Keratinocyte (primary cell): ENCODE data around the gene RGMA. TPM values are rescaled to one million over a fixed set of nuclear protein-coding genes. Genes with fewer than 3 reads are reported as not detected.
A peak's percentile ranks its signal among the peaks of the same experiment; 100 is the strongest.

Experiments
- DNase-seq: peaks from one replicate; pipeline ENCODE4 v3.0.0-alpha.2; 2011; ENCODE audit warnings: low read depth, missing footprints, low spot score
- FAIRE-seq: peaks from 2 replicates; lab custom pipeline; 2011; peaks lifted over from hg19 to GRCh38; lab: Jason Lieb, UNC
- H2AFZ ChIP-seq: 2 replicates; pipeline ENCODE4 v1.6.0; 2012; ENCODE audit warnings: low read length, control low read depth, inconsistent platforms; ENCODE audit not compliant: control insufficient read depth
- H3K27ac ChIP-seq: 2 replicates; pipeline ENCODE4 v1.5.1; 2011; ENCODE audit warnings: low read length; ENCODE audit not compliant: control insufficient read depth, insufficient read depth
- H3K27me3 ChIP-seq: 3 replicates; pipeline ENCODE4 v1.6.0; 2011; ENCODE audit warnings: low read length; ENCODE audit not compliant: control insufficient read depth, insufficient read depth; ENCODE audit errors: extremely low read depth
- H3K36me3 ChIP-seq, 2 experiments: 2 replicates in 1 of 2; 3 replicates in 1 of 2; pipeline ENCODE4 v1.5.1; 2011; ENCODE audit warnings: low read length in 2 of 2, mild to moderate bottlenecking in 1 of 2; ENCODE audit not compliant: control insufficient read depth in 2 of 2, insufficient read depth in 2 of 2; ENCODE audit errors: extremely low read depth in 1 of 2
- H3K4me1 ChIP-seq: 3 replicates; pipeline ENCODE4 v1.5.1; 2011; ENCODE audit warnings: low read length; ENCODE audit not compliant: control insufficient read depth, insufficient read depth; ENCODE audit errors: extremely low read depth
- H3K4me2 ChIP-seq: 3 replicates; pipeline ENCODE4 v1.6.0; 2011; ENCODE audit warnings: low read depth, low read length; ENCODE audit not compliant: control insufficient read depth, insufficient read depth; ENCODE audit errors: extremely low read depth
- H3K4me3 ChIP-seq, 3 experiments: fragments of 200-600 bp in 1 of 3; sonication (generic) in 1 of 3; 2 replicates in 2 of 3; 3 replicates in 1 of 3; pipeline ENCODE4 v1.5.1; 2011 to 2016; ENCODE audit warnings: low read length in 3 of 3, mild to moderate bottlenecking in 3 of 3, control low read depth in 2 of 3, inconsistent platforms in 1 of 3, low read depth in 1 of 3, mixed read lengths in 1 of 3, mixed run types in 1 of 3, moderate library complexity in 1 of 3; ENCODE audit not compliant: control insufficient read depth in 2 of 3, insufficient read depth in 2 of 3; ENCODE audit errors: extremely low read depth in 1 of 3
- H3K79me2 ChIP-seq: 2 replicates; pipeline ENCODE4 v1.6.0; 2012; ENCODE audit warnings: low read length; ENCODE audit not compliant: control insufficient read depth, insufficient read depth
- H3K9ac ChIP-seq: 3 replicates; pipeline ENCODE4 v1.6.0; 2011; ENCODE audit warnings: low read length; ENCODE audit not compliant: control insufficient read depth, insufficient read depth; ENCODE audit errors: extremely low read depth
- H3K9me1 ChIP-seq: 3 replicates; pipeline ENCODE4 v1.6.0; 2011; ENCODE audit warnings: low read length; ENCODE audit not compliant: control insufficient read depth, insufficient read depth; ENCODE audit errors: extremely low read depth
- H3K9me3 ChIP-seq: 2 replicates; pipeline ENCODE4 v1.5.1; 2012; ENCODE audit warnings: low read depth, low read length; ENCODE audit not compliant: control insufficient read depth
- H4K20me1 ChIP-seq: 3 replicates; pipeline ENCODE4 v1.6.0; 2011; ENCODE audit warnings: low read length; ENCODE audit not compliant: control insufficient read depth, insufficient read depth; ENCODE audit errors: extremely low read depth
- CTCF ChIP-seq, 3 experiments: IDR thresholded peaks in 1 of 3; conservative IDR thresholded peaks in 1 of 3; optimal IDR thresholded peaks in 1 of 3; 2 replicates in 2 of 3; 3 replicates in 1 of 3; pipeline versions ENCODE3 to v1.5.1; 2011; ENCODE audit warnings: low read length in 3 of 3, mild to moderate bottlenecking in 3 of 3, moderate library complexity in 2 of 3, control low read depth in 1 of 3, inconsistent platforms in 1 of 3; ENCODE audit not compliant: insufficient read depth in 2 of 3; ENCODE audit errors: extremely low read depth in 1 of 3
- EZH2 ChIP-seq: IDR thresholded peaks from one replicate; pipeline ENCODE4 v1.6.1; 2012; ENCODE audit warnings: inconsistent platforms, mild to moderate bottlenecking, low read length, moderate library complexity
- dilution Hi-C: fragments of 300-500 bp; cut with MboI; formaldehyde crosslinking; loops from one replicate; pipeline ENCODE4 v1.7.0; 2020; ENCODE audit warnings: low sequenced_read_pairs; ENCODE audit not compliant: extremely low pct_ligation_motif_present
- polyA plus RNA-seq, 5 experiments: library from polyadenylated mRNA; depleted of rRNA in 3 of 5; stranded (reverse) in 3 of 5; stranded (forward) in 1 of 5; unstranded in 1 of 5; fragments of >200 nt; gene quantifications; 1 replicate in 1 of 5; 2 replicates in 3 of 5; 3 replicates in 1 of 5; pipeline versions ENCODE4 v1.2.1 to v1.2.3, GENCODE V29; 2011 to 2012; ENCODE audit warnings: missing spikeins in 2 of 5, low read depth in 1 of 5, low replicate concordance in 1 of 5

RGMA gene
- polyA plus RNA-seq, 1 donor (not counting 4 experiments of a cell fraction or from before 2014, with no cell fraction given), result 0.18 TPM

GRCh38 chr15:93019090-93019489 lies 69.9 kb downstream of the RGMA start:
- no peak for FAIRE-seq

GRCh38 chr15:93018574-93018973 lies 70.4 kb downstream of the RGMA start:
- Histone ChIP-seq H3K9me3 (no peaks in the 10 kb centered on the region), H3K4me1 (no peaks in the 10 kb centered on the region), H3K79me2 (peaks cover 16% of the 10 kb centered on the region), H3K4me3 (no peak overlapping the region), H3K9ac (no peak overlapping the region), H3K27me3 (no peaks in the 10 kb centered on the region), H3K27ac (no peak overlapping the region), H2AFZ (no peak overlapping the region), H4K20me1 (peaks cover 6% of the 10 kb centered on the region), H3K4me2 (no peak overlapping the region), H3K36me3 (peaks cover 44 to 51% of the 10 kb centered on the region in 2 experiments), H3K9me1 (no peaks in the 10 kb centered on the region)
- FAIRE-seq (no peak), DNase-seq (no peak)
- dilution Hi-C loops, result no loop called here
- peak in 2 of 3 experiments; percentile 12 to 20 for TF ChIP-seq CTCF (optimal IDR thresholded peaks at IDR 0.05 in 1 of 3, IDR thresholded peaks at IDR 0.05 in 1 of 3, conservative IDR thresholded peaks at IDR 0.05 in 1 of 3; ENCODE audit: extremely low read depth in 1 of 3, insufficient read depth in 2 of 3, low read length in 3 of 3)
- no peak for TF ChIP-seq EZH2

More at GRCh38 chr15:93019090-93019489, 69.9 kb downstream of the RGMA start:
- no peaks in the 10 kb centered on the region for H3K4me1 ChIP-seq
- dilution Hi-C loops, result no loop called here
- H2AFZ ChIP-seq, result no peak overlapping the region
- H3K27me3 ChIP-seq, result no peaks in the 10 kb centered on the region
- no peak overlapping the region for H3K4me2 ChIP-seq
- H3K9me3 ChIP-seq, result no peaks in the 10 kb centered on the region
- H3K9me1 ChIP-seq, result no peaks in the 10 kb centered on the region
- DNase-seq, result no peak
- peaks cover 45 to 54% of the 10 kb centered on the region in 2 experiments for H3K36me3 ChIP-seq
- H4K20me1 ChIP-seq, result peaks cover 6% of the 10 kb centered on the region
- H3K4me3 ChIP-seq, result no peak overlapping the region
- TF ChIP-seq EZH2 (no peak), CTCF (optimal IDR thresholded peaks at IDR 0.05 in 1 of 3, IDR thresholded peaks at IDR 0.05 in 1 of 3, conservative IDR thresholded peaks at IDR 0.05 in 1 of 3; ENCODE audit: extremely low read depth in 1 of 3, insufficient read depth in 2 of 3, low read length in 3 of 3) (no peak)
- peaks cover 16% of the 10 kb centered on the region for H3K79me2 ChIP-seq
- H3K9ac ChIP-seq, result no peak overlapping the region
- H3K27ac ChIP-seq, result no peak overlapping the region
